HG03521 (cell line): ENCODE measurements around the gene IFI27.
"Not testable (repeated sequence)": the region's sequence is repeated elsewhere in the genome, so short reads cannot be mapped to it uniquely, and the experiment has no call there.

Experiments
- ATAC-seq: cut with Tn5 transposase; IDR thresholded peaks from one replicate; pipeline ENCODE4 v1.9.1; 2021; ENCODE audit warnings: mild to moderate bottlenecking, moderate library complexity; ENCODE audit not compliant: unreplicated experiment

The IFI27 gene

GRCh38 chr14:94110552-94111181, at the start of gene IFI27:
Gene IFI27 (plus strand): TSS chr14:94110736.
- no peak for ATAC-seq

- no peak for ATAC-seq
These were observed 48.1 kb upstream of the IFI27 start for GRCh38 chr14:94062344-94062940.

DNA sequence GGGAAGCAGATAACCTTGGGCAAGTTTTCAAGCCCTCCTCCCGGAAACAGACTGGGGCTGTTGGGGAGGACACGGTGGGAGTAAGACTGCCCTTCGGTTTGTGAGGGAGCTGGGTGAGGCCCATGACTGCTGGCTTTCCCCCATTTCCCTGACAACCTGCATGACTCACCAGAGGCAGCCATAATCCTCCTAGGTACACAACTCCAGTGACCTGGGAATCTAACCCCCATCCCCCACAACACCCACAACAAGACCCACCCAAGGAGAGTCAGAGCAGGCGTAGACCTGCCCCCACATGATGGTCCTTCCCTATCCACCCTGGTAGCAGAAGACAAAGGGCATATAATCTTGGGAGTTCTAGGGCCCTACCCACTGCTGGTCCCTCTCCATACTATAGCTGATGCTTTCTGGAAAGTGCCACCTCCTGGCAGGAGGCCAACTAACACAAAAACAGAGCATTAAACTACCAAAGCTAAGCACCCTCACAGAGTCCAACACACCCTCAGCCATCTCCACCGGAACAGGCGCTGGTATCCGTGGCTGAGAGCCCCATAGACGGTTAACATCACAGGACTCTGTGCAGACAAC, 44.4 kb upstream of the IFI27 start:
- ATAC-seq, result no peak

DNA sequence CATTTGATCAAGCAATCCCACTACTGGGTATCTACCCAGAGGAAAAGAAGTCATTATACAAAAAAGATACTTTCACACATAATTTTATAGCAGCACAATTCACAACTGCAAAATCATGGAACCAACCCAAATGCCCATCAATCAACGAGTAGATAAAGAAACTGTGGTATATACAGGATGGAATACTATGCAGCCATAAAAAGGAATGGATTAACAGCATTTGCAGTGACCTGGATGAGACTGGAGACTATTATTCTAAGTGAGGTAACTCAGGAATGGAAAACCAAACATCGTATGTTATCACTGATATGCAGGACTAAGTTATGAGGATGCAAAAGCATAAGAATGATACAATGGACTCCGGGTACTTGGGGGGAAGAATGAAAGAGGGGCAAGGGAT, 38.5 kb upstream of the IFI27 start:
- not testable (repeated sequence) for ATAC-seq

- no peak for ATAC-seq
These were observed 36.0 kb upstream of the IFI27 start for GRCh38 chr14:94074534-94074933.

- ATAC-seq, result no peak
These were observed 35.5 kb upstream of the IFI27 start for GRCh38 chr14:94075008-94075407.

DNA sequence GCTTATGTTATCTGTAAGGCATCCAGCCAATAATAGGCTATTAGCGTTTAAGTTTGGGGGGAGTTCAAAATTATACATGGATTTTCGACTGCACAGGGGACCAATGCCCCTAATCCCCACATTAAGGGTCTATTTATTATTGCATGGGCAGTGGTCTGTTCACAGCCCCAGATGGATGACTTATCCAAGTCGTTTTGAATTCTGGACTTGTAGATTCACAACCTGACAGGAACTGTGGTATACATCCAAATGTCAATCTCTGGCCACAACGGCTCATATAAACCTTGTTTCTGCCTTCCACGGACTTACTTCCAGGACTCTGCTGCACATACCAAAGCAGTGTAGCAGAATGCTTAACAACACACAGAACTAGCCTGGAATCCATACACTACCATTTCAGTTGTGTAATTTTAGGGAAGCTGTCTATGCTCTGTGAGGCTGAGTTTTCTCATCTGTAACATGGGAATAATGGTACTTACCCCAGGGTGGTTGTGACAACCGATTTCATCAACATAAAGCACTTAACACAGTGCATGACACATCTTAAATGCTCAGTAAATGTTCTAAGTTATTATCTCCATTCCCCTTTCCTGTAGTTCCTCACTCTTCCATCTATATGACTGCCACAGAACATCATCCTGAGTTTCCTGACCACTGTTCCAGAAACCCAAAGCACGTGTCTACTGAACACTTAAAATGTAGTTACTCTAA, 33.3 kb upstream of the IFI27 start:
- no peak for ATAC-seq

DNA sequence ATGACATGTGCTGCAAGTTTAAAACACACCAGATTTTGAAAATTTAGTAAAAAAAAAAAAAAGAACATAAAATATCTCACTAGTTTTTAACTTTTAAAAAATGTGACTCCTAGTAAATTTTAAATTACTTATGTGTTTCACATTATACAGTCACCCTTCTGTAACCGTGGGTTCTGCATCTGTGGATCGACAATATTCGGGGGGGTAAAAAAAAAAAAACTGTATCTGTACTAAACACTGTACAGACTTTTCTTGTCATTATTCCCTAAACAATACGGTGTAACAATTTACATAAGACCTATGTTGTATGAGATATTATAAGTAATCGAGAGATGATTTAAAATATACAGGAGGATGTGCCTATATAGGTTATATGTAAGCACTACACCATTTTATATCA, 32.7 kb upstream of the IFI27 start:
- no peak for ATAC-seq

DNA sequence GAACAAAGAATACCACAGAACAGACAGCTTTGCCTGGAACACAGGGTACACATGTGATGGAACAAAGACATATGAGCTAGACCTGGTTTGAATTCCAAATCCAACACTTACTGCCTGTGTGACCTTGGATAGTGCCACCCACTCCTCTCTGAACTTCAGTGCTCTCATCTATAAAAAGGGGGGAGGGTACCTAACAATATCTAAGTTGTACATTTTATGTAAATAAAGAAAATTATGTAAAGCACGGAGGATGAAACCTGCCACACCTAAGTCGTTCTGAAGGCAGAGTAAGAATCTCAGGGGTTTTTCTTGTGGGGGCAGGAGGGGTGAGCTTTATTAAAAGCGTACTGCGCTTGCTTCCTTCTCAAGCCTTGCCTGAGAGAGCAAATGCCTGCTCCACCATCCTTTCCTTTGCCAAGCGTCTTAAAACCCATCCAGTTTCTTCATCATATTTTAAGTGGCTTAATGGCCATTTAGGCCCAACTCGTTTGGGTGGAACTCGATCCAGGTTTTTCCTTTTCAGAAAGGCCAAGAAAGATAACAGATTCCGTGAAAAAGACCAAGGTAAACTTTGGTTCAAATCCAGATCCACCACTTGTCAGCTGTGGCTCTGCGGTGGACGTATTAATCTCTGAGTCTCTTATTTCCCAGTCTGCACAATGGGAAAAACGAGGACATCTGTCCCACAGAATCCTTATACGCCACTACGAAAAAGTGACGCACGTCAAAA, 30.5 kb upstream of the IFI27 start:
- ATAC-seq, result no peak

DNA sequence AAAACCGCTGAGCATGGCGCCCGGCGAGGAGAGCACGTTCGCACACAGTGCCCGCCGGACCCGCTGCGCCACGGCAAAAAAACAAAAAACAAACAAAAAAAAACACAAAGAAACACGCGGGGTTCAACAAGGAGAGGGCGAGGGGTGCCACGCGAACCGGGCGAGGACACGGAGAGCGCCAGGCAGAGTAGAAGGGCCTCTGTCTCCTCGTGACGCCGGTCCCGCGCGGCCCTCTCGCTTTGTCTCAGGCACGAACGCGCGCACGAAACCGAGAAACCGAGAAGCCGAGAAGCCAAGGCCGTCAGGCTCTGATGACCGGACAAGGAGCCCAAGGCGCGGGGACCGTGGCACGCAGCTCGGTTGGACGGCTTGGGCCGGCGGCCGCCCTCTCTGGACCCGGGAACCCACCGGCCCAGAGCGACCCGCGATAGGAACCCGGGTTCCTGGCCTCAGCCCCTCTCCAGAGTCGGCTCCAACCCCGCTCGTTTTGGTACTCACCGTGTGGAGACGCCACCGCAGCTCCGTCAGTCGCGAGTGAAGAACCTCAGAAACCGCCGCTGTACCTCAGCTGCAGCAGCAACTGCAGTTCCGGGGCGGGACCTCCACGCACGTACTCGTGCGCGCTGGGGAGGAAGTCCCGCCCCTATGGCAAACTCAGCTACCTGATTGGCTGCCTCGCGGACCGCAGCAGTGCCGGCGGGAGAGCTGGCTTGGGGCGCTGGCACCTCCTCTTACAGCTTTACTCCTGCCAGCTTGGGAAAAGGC, 29.7 kb upstream of the IFI27 start, which contains the start of the genes DDX24 and IFI27L1:
TSS of gene DDX24 (minus strand) at position 582 of the 765 bp plus-strand sequence. CDS start 1,460 bp downstream, outside the sequence.
TSS of gene IFI27L1 (plus strand) at position 690 of the 765 bp plus-strand sequence. CDS start 15,628 bp downstream, outside the sequence.
- peak; percentile 96 for ATAC-seq

DNA sequence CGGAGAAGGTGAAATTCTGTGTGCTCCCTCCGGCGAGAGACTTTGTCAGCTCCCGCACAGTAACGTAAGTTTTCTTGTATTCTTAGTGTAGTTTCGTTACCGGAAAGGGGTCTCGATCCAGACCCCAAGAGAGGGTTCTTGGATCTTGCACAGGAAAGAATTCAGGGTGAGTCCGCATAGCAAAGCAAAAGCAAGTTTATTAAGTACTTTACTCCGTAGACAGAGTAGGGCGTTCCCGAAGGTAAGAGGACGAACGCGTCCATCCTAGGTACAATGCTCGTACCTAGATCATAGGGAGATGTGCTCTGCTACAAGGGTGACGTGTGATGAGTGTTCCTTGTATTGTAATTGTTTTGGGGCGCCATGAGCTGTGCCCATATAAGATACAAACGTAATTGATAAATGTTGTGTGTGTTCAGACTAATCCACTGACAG, 29.1 kb upstream of the IFI27 start:
- peak; percentile 18 for ATAC-seq

DNA sequence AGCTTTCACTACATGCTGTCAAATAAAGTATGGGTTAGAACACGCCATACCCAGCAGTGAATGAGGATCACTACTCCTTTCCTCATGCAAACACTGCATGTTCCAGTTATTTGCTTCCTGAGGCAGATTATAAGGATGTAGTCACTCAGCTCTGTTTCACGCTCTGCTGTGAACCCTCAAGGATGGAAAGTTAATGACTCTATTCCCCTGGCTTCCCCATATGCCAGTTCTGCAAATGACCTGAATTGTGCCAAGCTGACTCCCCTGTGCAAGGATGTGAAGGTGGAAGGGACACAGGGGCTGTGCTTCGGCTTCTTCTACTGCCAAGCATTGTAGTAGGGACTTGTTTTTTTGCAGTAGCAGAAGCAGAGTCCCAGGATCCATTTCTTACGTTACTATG, 22.6 kb upstream of the IFI27 start:
- no peak for ATAC-seq

GRCh38 chr14:94088516-94088915, 22.0 kb upstream of the IFI27 start:
- no peak for ATAC-seq

GRCh38 chr14:94089479-94089878, 21.1 kb upstream of the IFI27 start:
- no peak for ATAC-seq

- no peak for ATAC-seq
These were observed 17.1 kb upstream of the IFI27 start for GRCh38 chr14:94093418-94093817.

DNA sequence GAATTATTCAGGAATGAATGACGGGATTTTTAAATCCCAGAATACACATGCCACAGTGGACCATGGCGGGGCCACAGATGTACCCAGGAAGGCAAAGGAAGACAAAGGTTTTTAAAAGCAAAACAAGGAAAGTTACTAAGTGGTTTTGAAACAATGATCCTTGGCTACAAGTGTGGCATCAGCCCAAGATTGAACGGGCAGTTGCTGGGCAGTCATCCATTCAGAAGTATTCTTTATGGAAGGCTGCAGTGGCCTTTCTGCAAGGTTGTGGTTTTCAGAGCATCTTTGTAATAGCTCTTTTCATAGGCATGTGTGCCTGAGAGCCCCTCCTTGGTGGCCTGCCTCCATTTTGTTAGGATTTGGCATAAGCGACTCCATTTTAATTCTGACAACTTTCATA, 13.4 kb upstream of the IFI27 start:
- ATAC-seq, result no peak

DNA sequence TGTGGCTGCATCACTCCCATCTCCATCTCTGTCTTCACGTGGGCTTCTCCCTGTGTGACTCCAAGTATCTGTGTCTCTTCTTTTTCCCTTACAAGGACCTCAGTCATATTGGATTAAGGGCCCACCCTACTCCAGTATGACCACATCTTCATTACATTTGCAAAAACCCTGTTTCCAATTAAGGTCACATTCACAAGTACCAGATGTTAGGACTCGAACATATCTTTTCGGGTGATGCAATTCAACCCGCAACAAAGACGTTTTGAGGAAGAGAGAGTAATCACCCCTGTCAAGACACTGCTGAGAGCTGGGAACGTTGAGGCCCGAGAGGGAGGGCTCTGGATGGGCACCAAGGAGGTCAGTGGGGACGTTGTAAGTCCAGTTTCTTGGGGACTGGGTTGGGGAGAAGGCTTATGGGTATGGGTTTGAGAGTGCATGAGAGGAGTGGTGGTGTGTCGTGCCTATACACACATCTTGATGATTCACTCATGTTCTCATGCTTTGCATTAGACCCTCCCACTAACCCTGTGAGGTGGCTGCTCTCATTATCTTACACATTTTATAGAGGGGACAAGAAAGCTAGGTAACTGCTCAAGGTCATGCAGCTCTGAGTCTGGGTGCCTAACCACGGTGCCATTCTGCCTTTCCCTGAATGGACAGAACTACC, 12.1 kb upstream of the IFI27 start:
- no peak for ATAC-seq

DNA sequence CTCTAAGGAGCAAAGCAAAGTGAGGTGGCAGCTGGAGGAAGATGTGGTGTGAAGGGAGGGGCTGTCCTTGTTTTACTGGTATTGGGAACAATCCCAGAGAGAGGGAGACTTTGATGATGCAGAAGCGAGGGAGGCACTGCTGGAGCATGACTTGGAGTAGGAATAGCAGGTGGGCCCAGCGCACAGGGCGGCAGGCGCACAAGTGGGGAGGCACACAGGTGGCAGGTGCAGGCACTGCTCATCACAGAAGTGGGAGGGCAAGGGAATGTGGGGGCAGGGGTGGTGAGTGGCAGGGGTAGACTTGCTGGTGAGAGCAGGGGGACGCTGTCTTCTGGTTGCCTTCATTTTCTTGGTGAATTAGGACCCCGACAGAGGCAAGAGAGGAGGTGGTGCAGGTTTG, 11.5 kb upstream of the IFI27 start:
- ATAC-seq, result no peak

DNA sequence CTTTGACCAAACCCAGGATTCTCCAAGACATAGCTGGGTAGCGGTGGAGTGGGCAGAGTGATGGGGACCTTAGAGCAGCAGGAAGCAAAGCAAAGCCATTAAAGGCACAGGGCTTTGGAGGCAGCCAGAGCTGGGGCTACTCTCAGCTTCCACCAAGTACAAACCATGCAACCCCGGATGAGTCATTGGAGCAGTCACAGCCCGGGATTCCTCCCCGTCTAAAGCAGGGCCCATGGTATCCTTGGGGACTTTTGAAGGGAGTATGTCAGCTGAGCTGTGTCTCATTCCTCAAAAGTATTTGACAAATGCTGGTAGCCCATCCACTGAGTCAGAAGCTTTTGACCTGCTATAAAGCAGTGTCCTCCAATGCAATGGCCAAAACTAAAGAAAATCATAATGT, 9.7 kb upstream of the IFI27 start:
- no peak for ATAC-seq

GRCh38 chr14:94101748-94102147, 8.8 kb upstream of the IFI27 start:
- no peak for ATAC-seq
